HG03064 (cell line): ENCODE data around the gene TMEM163.

Experiments used
- ATAC-seq: cut with Tn5 transposase; IDR thresholded peaks from one replicate; pipeline ENCODE4 v1.9.1; 2021; ENCODE audit warnings: low read depth; ENCODE audit not compliant: unreplicated experiment

The TMEM163 gene

DNA sequence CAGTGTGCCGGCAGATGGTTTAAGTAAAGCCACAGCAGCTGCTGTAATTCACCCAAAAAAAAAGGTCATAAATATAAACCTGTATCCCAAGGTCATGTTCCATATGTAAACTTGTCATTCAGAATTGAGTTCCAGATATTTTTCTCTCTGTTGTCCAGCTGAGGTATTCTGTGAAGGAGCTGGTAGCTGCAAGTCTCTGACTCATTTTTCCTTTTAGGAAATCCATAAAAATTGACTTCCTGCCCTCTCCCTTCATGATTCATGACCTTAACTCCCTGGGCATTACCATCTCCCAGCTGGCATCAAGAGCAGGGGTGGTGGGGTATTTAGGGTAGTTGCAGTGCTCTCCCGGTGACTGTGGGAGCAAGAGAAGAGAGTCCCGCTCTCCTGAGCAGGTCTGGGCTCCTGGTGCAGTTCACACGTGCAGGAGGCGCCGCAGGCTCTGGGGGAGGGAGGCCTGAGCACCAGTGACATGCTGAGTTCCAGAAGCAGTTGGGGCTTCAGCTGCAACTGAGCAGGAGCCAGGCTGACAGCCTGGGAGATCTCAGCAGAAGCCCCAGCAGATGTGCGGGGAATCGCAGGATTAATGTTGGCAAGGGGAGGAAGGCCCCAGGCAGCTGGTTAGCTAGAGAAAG is 272.3 kb downstream of the TMEM163 start:
- ATAC-seq: no peak

DNA sequence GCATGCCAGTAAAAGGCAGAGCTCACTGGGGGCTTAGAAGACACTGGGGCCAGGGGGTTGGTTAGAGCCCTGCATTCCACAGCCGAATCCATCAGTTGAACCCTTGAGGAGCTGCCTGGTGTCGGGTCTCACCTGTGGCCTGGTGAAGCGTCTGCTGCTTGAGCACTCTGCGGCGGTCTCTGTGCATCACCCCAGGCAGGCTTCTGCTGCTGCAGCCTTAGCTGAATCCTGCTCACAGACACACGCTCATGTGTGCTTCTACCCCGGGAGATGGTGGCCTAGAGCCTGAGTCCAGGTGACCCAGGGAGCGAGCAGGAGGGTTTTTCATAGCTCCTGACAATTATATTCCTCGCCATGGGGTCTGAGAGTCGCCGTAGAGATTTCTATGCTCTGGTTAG is 272.8 kb downstream of the TMEM163 start:
- ATAC-seq: no peak

DNA sequence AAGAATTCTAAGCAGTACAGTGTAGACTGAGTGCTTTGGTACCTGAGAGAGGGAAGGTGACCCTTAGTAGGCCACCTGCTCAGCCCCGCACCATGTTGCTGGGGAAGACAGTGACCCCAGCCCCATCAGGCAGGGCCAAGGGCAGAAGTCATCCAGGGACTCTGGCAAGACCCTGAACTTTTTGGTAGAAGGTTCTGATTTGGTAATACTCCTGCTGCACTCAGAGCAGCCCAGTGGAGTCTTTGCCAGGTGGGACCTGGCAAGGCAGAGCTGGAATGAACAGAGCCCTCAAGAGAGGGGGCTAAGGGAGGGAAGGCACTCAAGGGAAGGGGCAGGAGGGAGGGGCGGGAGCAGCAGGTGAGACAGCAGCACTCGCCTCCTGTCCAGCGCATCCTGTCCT is 273.7 kb downstream of the TMEM163 start:
- ATAC-seq: no peak

DNA sequence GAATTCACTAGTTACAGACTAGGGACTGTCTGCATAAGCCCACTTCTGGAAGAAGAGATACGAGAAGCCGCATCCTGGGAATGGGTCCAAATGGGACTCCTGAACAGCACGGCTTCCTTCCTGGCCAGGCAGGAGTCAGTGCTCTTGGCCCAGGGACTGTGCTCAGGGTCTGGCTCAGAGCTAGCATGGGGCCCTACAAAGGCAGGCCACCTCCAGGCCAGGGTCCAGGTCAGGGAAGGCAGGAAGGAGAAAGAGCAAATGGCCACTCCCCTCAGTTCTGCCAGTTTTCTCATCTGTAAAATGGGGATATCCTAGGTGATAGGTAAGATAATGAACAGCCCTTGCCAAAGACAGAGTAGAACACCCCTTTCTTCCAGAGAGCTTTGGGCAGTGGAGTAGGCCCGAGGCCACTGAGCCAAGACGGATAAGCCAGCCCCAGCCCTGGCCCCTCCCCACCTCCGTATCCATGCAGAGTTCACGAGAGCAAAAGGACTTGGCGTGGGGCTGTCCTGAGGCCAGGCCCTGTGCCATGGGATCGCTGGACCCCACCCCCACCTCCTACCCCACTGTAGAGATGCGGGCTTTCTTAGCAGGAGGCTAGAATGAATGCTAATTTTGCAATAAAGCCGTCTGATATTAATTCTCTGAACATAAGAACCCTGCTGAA is 274.9 kb downstream of the TMEM163 start:
- ATAC-seq: no peak

DNA sequence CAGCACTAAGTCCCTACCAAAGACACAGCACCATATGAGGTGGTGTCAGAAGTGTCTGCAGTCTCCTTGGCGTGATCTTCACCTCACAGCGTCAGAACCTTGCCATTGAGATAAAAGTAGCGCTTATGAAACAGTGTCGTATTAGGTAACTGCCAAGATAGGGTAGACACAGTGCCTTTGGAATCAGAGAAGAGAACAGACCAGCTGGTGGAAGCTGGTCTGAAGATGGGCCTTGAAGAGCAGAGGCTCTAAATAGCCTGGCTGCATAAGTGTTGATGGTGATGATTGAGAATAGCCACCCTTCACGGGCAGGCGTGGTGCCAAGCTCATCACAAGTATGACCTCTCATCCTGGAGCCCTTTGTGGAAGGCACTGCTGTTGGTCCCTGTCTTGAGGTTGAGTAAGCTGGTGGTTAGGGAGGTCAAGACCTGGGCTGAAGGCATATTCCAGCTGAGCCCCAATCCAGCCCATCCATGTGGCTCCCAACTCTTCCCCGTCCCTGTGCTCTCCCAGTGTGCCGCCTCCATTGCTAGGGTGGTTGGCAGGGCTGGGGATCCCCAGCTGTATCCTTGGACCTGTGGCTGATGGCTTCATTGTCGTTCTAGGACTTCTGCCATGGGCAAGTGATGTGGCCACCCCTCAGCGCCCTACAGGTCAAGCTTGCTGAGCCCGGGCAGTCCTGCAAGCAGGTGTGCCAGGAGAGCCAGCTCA is 277.5 kb downstream of the TMEM163 start:
- ATAC-seq: no peak

DNA sequence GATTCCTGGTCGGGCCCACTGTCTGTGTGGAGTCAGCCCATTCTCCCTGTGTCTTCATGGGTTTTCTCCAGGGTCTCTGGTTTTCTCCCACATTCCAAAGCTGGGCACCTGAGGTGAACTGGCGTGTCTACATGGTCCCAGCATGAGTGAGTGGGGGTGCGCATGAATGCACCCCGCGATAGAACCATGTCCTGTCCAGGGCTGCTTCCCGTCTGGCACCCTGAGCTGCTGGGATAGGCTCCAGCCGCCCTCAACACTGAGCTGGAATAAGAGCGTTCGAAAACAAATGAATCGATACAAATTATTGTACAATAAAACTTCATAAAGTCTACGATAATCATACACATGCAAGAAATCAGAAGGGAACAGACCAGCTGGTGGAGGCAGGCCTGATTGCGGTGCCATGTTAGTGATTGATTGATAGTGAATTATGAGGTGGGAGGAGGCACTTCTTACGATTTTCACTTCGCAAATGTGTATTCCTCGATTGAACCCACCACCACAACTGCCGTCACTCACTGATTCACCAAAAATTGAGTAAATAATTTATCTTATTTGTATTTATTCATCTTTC is 278.4 kb downstream of the TMEM163 start:
- ATAC-seq: no peak

DNA sequence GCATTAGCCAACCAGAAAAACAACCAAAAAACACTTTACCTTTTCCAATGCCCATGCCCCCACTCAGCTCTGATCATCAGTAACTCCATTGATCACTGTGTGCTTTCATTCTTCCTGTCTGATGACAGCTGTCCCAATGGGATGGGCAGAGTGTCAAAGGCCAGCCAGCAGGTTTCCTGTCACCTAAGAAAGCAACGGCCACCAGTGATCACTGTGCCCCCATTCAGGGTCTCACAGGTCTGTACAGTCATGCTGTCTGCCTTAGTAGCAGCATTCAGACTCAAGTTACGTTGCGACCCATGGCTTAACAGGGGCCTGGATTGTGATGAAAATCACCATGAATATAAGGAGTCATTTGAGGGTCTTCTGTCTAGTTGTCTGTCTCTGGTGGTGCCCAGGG is 280.4 kb downstream of the TMEM163 start:
- no peak for ATAC-seq

DNA sequence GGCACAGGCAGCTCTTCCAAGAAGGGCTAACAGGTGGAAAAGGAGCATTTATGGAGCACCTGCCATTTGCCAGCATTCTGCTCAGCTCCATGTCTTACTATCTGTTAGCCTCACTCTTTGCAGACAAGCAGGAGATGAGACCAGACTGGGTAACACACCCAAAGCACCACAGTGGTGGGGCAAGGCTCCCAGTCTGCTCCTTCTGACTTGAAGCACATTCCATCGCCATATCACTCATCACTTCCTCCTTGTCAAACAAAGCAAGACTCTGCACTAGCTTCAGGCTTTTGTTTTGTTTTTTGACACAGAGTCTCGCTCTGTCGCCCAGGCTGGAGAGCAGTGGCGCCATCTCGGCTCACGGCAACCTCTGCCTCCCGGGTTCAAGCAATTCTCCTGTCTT is 282.1 kb downstream of the TMEM163 start:
- ATAC-seq: no peak

DNA sequence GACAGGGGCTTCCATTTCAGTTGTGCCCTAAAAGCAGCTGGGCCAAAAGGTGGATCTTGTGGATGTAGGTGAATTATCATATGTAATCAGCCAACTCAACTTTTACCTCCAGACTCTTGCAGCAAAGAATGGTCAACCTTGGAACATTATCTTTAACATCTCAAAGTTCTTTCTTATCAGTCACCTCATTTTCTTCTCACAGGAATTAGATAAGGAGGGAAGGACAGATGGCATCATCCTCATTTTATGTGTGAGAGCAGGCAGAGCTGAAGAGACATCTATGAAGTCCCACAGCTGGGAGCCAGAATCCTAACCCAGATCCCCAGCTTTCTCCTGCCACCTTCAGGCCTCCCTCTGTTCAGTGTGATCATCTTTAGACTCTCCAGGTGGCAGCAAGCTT is 282.9 kb downstream of the TMEM163 start:
- no peak for ATAC-seq

DNA sequence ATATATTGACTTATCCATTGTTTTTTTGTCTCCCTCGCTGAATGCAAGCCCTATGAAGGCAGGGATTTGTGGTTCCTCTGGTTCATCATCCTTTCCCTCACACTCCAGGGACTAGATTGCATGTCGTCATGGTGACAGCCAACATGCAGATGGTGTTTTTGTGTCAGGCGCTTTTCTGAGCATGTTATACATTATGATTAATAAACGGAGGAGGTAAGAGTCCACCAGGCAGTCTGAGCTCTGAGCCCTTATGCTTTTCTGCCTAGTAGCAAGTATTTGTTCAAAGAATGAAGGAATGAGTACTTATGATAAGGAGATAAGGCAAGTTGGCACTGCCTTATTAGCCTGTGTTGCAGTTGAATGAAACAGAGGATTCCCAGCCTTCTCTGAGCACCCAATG is 283.3 kb downstream of the TMEM163 start:
- ATAC-seq: no peak

DNA sequence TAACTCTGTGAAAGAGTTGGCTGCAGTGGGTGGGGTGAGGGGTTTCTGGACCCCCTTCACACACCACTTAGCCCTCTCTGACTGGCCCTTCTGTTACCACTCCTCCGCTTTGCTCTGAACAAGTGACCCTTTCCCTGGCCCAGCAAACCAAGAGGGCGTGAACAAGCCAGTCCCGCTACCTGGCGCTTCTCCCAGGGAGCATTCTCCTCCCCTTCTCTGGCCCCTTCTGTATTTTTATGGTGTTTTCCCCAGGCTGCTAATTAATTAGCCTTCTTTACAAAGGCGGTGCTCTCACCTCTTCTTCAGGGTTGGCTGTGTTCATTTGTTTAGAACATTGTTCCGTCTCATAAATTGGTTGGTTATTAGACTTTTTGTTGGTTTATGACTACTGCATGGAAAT is 284.8 kb downstream of the TMEM163 start:
- ATAC-seq: no peak

DNA sequence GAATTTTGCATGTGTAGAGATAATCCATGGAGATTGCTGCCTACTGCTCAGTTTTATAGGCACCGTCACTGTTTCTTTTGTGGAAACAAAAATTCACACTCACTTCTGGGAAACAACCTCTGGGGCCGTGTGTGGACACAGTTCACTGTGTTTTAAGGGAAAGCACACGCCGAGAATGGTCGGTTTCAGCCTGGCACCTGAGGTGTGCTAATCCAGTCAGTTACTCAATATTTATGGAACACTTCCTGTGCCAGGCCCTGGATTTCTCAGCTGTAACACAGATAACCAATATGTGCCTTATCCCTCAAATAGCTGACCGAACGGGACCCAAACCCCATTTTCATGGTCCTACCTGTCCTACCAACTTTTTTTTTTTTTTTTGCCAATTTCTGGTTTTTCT is 285.3 kb downstream of the TMEM163 start:
- ATAC-seq: no peak

DNA sequence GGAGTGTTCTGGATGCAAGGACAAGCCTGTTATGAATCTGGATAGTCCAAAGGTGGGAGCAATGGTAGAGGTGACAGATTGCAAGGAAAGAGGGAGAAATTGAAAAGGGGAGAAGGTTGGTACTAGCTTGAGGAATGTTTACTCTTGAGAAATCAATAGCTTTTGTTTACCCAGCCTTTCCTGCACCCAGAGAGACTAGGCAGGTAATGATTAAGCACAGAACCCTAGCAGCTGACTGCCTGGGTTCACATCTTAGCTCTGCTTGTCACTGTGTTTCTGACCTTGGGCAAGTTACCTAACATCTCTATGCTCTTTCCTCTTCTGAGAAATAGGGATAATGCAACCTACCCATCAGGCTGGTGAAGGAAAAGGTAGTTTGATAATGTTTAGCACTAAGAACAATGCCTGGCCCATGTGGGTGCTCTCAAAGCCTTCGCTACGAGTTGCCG is 286.3 kb downstream of the TMEM163 start:
- no peak for ATAC-seq

DNA sequence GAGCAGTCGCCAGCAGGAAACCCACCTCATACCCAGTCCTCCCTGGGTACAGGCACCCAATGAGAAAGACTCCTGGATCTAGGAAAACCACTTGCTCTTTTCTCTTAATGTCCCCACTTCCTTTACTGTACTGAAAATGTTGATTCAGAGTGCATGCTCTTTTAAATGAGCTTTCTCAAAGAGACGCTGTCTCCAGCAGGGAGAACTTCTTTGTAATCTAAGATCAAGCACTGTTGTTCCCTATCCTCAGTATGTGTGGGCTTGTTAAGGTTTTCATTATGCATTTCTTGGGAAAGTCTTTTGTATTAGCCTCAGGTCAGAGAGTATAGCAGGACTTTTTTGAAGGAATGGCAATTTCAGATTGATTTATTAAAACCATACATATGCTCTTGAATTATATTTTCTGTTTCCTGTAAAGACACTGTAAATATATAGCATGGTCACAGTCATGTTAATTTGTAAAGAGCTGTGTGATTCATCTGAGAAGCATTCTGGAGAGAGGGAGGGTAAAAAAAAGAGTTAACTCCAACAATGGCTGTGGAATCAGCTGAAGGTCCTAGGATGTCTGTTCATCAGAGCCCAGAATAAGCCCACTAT is 286.9 kb downstream of the TMEM163 start:
- ATAC-seq: no peak

DNA sequence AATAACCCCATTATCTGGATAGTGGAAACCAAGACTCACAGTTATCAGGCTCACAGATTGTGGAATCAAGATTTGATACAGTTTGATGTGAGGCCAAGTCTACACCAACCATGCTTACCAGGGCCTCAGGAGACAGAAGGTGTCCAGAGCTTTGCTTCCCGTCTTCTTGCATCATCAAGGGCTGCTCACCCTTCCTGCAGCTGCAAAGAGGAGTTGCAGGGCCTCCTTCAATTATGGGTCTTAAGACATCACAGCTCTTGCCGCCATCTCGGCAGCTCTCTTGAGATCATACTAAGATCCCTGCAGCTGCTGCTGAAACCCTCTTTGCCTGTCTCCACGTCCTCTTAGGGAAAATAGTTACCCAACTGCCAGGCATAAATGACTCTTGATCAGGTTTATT is 288.9 kb downstream of the TMEM163 start:
- ATAC-seq: no peak

DNA sequence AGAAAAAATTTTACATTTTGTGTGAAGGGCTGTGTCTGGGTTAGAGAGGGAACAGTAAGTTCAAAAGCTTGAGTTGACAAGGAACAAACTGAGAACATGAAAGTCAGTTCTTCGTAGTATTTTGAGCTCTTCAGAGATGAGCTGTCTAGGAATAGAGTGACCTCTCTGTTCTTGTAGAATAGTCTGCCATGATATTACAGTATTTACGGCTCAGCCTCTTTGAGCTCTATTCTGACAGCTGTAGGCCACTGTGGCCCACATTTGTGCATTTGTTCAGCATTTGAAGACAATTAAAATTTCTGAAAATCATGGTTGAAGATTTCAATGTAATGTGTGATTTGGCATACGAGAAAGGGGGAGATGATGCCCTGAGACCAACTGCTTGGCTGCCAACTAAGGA is 292.1 kb downstream of the TMEM163 start:
- no peak for ATAC-seq

DNA sequence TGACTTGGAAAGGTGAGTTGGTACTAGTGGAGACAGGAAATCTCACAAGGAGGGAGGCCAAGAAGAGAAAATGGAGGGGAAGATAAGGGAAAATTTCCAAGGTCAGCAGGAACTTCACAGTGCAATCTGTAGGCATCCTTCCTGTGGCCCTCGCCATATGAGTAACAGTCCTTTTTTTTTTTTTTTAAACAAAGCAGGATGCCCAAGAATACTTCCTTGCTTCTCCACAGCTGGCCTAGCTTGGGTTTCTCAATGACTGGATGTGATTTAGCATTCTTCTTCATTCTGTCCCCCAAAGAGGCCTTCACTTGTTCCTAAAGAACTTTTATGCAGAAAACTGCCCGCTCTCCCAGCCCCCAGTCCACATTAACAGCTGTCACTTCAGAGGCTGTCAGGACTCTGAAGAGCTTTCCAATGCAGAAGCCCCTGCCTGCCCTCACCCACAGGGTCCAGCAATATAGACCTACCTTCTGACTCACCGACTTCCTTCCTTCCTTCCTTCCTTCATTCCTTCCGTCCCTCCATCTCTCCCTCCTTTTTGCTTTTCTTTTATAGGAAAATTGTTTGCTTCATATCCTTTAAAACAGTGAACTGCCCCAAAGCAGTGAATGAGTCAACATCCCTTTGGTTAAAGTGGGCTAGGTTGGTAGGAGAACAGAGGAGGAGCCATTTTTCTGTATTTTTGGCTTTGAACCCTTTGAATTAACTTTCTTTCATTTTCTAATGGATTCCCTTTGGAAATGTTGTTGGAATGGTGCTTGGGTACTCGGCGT is 292.9 kb downstream of the TMEM163 start:
- ATAC-seq: no peak

DNA sequence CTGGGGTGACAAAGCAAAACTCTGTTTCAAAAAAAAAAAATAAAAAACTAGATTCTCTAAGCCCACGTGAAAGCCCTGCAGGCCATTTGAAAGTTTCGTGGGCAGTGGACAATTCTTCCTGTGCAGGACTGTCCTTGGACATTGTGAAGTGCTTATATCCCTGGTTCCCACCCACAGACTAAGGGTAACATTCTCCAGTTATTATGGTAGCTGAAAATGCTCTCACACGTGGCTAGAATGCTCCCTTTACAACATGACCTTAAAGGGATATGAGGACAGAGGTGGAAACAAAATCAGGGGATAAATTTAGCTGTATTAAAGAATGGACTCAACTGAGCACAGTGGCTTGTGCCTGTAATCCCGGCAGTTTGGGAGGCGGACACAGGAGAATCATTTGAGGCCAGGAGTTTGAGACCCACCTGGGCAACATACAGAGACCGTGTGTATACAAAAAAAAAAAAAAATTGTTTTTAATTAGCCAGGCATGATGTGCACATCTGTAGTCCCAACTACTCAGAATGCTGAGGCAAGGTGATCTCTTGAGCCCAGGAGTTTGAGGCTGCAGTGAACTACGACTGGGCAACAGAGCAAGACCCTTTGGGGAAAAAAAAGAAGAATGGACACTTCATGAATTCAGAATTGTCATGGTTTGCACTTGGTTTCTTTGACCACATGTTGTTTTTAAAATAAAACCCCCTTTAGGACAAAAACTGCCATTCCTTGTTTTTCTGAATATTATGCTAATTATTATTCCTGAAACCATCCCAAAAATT is 297.1 kb downstream of the TMEM163 start:
- ATAC-seq: no peak

DNA sequence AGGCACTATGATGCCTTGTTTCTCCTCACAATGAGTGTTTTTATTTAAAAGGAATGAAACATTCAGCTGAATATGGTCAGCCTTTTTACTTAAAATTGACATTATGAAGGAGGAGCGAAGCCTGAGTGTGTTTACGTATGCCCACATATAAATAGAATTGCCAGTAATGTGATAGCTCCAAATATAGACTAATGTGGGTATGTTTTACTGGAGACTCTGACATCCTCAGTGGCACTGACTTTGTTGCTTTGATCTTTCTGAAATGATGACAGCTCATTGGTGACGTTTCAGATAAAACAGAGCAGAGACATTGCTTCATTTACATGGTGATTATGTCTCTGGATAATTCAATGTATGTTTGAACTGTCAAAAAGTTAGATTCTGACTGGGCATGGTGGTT is 297.9 kb downstream of the TMEM163 start:
- ATAC-seq: no peak

DNA sequence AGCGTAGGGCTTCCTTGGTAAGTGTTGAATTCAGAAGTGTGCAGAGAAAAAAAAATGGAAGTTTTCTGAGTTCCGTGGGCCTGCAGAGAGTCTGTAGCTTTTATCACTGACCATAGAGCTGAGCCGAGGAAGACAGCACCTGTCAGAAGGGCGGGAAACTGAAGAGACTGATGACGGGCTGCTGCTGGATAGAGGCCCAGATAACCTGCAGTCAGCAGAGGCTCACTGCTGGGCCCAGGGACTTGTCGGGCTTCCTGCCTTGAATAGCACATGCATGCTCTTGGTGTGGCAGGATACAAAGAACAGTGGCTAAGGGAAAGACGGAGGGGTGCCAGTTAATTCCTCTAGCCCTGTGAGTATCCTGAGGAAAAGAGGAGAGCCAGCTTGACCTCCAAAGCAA is 298.5 kb downstream of the TMEM163 start:
- no peak for ATAC-seq
